CD4-positive, alpha-beta T cell (primary cell): ENCODE data around the gene FAM53B. TPM values are rescaled to one million over a fixed set of nuclear protein-coding genes. Genes with fewer than 3 reads are reported as not detected.

Source experiments
- ATAC-seq: fragments of 200-7000 bp; cut with Tn5 transposase; one replicate; pipeline ENCODE4 v1.10.0; 2022; ENCODE audit warnings: mild to moderate bottlenecking; ENCODE audit not compliant: poor library complexity
- CTCF ChIA-PET: fragments of 350-600 bp; sonication (Branson Sonifier 250); formaldehyde crosslinking; loops from one replicate; lab custom pipeline; 2021; ENCODE audit warnings: antibody characterized with exemption, inconsistent platforms; lab: Charles Lee
- POLR2A ChIA-PET: fragments of 350-600 bp; sonication (Branson Sonifier 250); formaldehyde crosslinking; loops from one replicate; lab custom pipeline; 2021; ENCODE audit warnings: antibody characterized with exemption, inconsistent platforms; lab: Charles Lee
- DNase-seq, 14 experiments: peaks; one replicate each; pipeline ENCODE4 v3.0.0-alpha.2; 2013 to 2020; ENCODE audit warnings: mixed read lengths in 2 of 14
- H3K27ac ChIP-seq, 2 donors: one replicate each; pipeline versions ENCODE4 v1.5.1 to v1.7.0; 2013; ENCODE audit warnings: low read length in 2 of 2, low read depth in 1 of 2, mild to moderate bottlenecking in 1 of 2
- H3K27me3 ChIP-seq, 2 experiments: 1 replicate in 1 of 2; 2 replicates in 1 of 2; pipeline versions ENCODE4 v1.6.1 to v1.7.0; 2013; ENCODE audit warnings: low read length in 2 of 2, control low read depth in 1 of 2, mild to moderate bottlenecking in 1 of 2, moderate library complexity in 1 of 2; ENCODE audit not compliant: insufficient read depth in 2 of 2, control insufficient read depth in 1 of 2
- H3K36me3 ChIP-seq: one replicate; pipeline ENCODE4 v1.6.1; 2013; ENCODE audit warnings: low read length, control low read depth; ENCODE audit not compliant: insufficient read depth
- H3K4me1 ChIP-seq: one replicate; pipeline ENCODE4 v1.6.1; 2013; ENCODE audit warnings: low read length, control low read depth; ENCODE audit not compliant: insufficient read depth
- H3K4me3 ChIP-seq: one replicate; pipeline ENCODE4 v1.5.1; 2013; ENCODE audit warnings: mild to moderate bottlenecking, low read length, moderate library complexity
- H3K9me3 ChIP-seq, 2 experiments: 1 replicate in 1 of 2; 2 replicates in 1 of 2; pipeline versions ENCODE4 v1.6.1 to v1.7.0; 2013; ENCODE audit warnings: low read length in 2 of 2, mild to moderate bottlenecking in 2 of 2, control low read depth in 1 of 2, moderate library complexity in 1 of 2; ENCODE audit not compliant: control insufficient read depth in 1 of 2, insufficient read depth in 1 of 2
- H3K27ac Mint-ChIP-seq: one replicate; pipeline ENCODE4 v1.8.0; 2020; ENCODE audit warnings: mixed read lengths
- H3K27me3 Mint-ChIP-seq: one replicate; pipeline ENCODE4 v1.8.0; 2021; ENCODE audit warnings: mixed read lengths
- H3K36me3 Mint-ChIP-seq: one replicate; pipeline ENCODE4 v1.8.0; 2021; ENCODE audit warnings: low read depth, mixed read lengths
- H3K4me1 Mint-ChIP-seq: one replicate; pipeline ENCODE4 v1.8.0; 2021; ENCODE audit warnings: low read depth, mixed read lengths
- H3K4me3 Mint-ChIP-seq: one replicate; pipeline ENCODE4 v1.8.0; 2020; ENCODE audit warnings: mild to moderate bottlenecking, mixed read lengths
- H3K9me3 Mint-ChIP-seq: one replicate; pipeline ENCODE4 v1.8.0; 2020; ENCODE audit warnings: mixed read lengths
- CTCF ChIP-seq: fragments of 200-600 bp; IDR thresholded peaks from one replicate; pipeline ENCODE4 v1.8.0; 2022; ENCODE audit warnings: antibody characterized with exemption, mild to moderate bottlenecking
- intact Hi-C, 2 experiments: fragments of 100-400 bp; cut with DNase I in 1 of 2; cut with micrococcal nuclease in 1 of 2; formaldehyde crosslinking; loops; one replicate each; pipeline versions ENCODE4 v1.15.1 to v1.9.0; 2023 to 2025; cut with DNase I, micrococcal nuclease
- total RNA-seq, 174 experiments: library from RNA in 2 of 174; stranded (reverse) in 2 of 174; gene quantifications; one replicate each; pipeline ENCODE4 v1.2.3 and lab custom pipeline; 2021 to 2026

The FAM53B gene
- total RNA-seq, 2 experiments from 2014 or later, result 32.9 to 33.6 TPM

- CTCF ChIA-PET, result interaction anchor here (0.7 to 16.7 kb wide), 17 partner anchors 18 to 213 kb away, joined by 3 to 253 read pairs (median 13); no protein-coding TSS in a partner anchor
- POLR2A ChIA-PET, result interaction anchor here (0.6 to 4.8 kb wide), 18 partner anchors 11 to 208 kb away, joined by 3 to 66 read pairs (median 10); no protein-coding TSS in a partner anchor
- peaks cover 72% of the 10 kb centered on the region for H3K4me1 Mint-ChIP-seq
- Histone ChIP-seq H3K27ac (peak overlapping the region; percentile 51 to 60), H3K27me3 (no peaks in the 10 kb centered on the region), H3K4me3 (peak overlapping the region; percentile 83), H3K9me3 (no peaks in the 10 kb centered on the region), H3K36me3 (no peaks in the 10 kb centered on the region), H3K4me1 (peaks cover 57% of the 10 kb centered on the region)
- no peak for TF ChIP-seq CTCF
- H3K27me3 Mint-ChIP-seq, result no peaks in the 10 kb centered on the region
- peak overlapping the region; percentile 88 for H3K27ac Mint-ChIP-seq
- peaks cover 11% of the 10 kb centered on the region for H3K36me3 Mint-ChIP-seq
- H3K4me3 Mint-ChIP-seq, result peak overlapping the region; percentile 99
- DNase-seq, result peak in 2 of 14 experiments; percentile 13 to 49
- intact Hi-C loops, result loop anchor here (5.0 to 10.0 kb wide), 4 partner anchors 35 to 748 kb away; partner anchors contain the start of genes EEF1AKMT2 (in 1 of the 2) and OAT (in 1 of the 2)
- H3K9me3 Mint-ChIP-seq, result no peaks in the 10 kb centered on the region
- no peak for ATAC-seq
Observed at GRCh38 chr10:124742413-124743190, 1.6 kb downstream of the FAM53B start.

- peaks cover 78% of the 10 kb centered on the region for H3K4me1 Mint-ChIP-seq
- no peaks in the 10 kb centered on the region for H3K27me3 Mint-ChIP-seq
- DNase-seq (peak in 4 of 14 experiments; percentile 52 to 60 (median 56)), ATAC-seq (no peak)
- CTCF ChIA-PET, result interaction anchor here (0.9 to 16.7 kb wide), 25 partner anchors 9 to 212 kb away, joined by 3 to 253 read pairs (median 8); no protein-coding TSS in a partner anchor
- H3K36me3 Mint-ChIP-seq, result peaks cover 11% of the 10 kb centered on the region
- no peaks in the 10 kb centered on the region for H3K9me3 Mint-ChIP-seq
- H3K4me3 ChIP-seq, result peak overlapping the region; percentile 83
- peaks cover 63% of the 10 kb centered on the region for H3K4me1 ChIP-seq
- H3K36me3 ChIP-seq, result no peaks in the 10 kb centered on the region
- no peaks in the 10 kb centered on the region for H3K27me3 ChIP-seq
- peak overlapping the region; percentile 88 for H3K27ac Mint-ChIP-seq
- intact Hi-C loops, result loop anchor here (1.0 to 10.0 kb wide), 12 partner anchors 23 to 747 kb away; partner anchors contain the start of genes EEF1AKMT2 (in 1 of the 2) and OAT (in 1 of the 2)
- no peak for TF ChIP-seq CTCF
- H3K27ac ChIP-seq, result peak overlapping the region; percentile 51 to 60
- H3K9me3 ChIP-seq, result no peaks in the 10 kb centered on the region
- peak overlapping the region; percentile 99 for H3K4me3 Mint-ChIP-seq
- POLR2A ChIA-PET, result interaction anchor here (0.6 to 4.8 kb wide), 36 partner anchors 10 to 207 kb away, joined by 3 to 66 read pairs (median 5); partner anchors contain the start of gene ABRAXAS2
Observed at GRCh38 chr10:124741922-124742412, 2.2 kb downstream of the FAM53B start.

- H3K4me3 Mint-ChIP-seq, result peak overlapping the region; percentile 99
- ChIA-PET CTCF (interaction anchor here (0.9 to 16.7 kb wide), 26 partner anchors 9 to 211 kb away, joined by 3 to 253 read pairs (median 8); no protein-coding TSS in a partner anchor), POLR2A (interaction anchor here (0.6 to 4.8 kb wide), 36 partner anchors 9 to 280 kb away, joined by 3 to 66 read pairs (median 5); partner anchors contain the start of genes ABRAXAS2 and LHPP)
- Histone ChIP-seq H3K9me3 (no peaks in the 10 kb centered on the region), H3K36me3 (no peaks in the 10 kb centered on the region), H3K27me3 (no peaks in the 10 kb centered on the region), H3K4me1 (peaks cover 69% of the 10 kb centered on the region), H3K4me3 (peak overlapping the region; percentile 83), H3K27ac (peak overlapping the region; percentile 51 to 60)
- H3K27ac Mint-ChIP-seq, result peak overlapping the region; percentile 88
- no peaks in the 10 kb centered on the region for H3K9me3 Mint-ChIP-seq
- peaks cover 11% of the 10 kb centered on the region for H3K36me3 Mint-ChIP-seq
- ATAC-seq, result peak; percentile 58
- H3K27me3 Mint-ChIP-seq, result no peaks in the 10 kb centered on the region
- H3K4me1 Mint-ChIP-seq, result peaks cover 84% of the 10 kb centered on the region
- intact Hi-C loops, result loop anchor here (1.0 to 10.0 kb wide), 12 partner anchors 22 to 747 kb away; partner anchors contain the start of genes EEF1AKMT2 (in 1 of the 2) and OAT (in 1 of the 2)
- DNase-seq, result peak; percentile 66 to 87 (median 74)
- peak; percentile 93 for TF ChIP-seq CTCF
Observed at GRCh38 chr10:124741281-124741921, 2.8 kb downstream of the FAM53B start.
